ENCODE measurements around the gene TDRD9.

DNA sequence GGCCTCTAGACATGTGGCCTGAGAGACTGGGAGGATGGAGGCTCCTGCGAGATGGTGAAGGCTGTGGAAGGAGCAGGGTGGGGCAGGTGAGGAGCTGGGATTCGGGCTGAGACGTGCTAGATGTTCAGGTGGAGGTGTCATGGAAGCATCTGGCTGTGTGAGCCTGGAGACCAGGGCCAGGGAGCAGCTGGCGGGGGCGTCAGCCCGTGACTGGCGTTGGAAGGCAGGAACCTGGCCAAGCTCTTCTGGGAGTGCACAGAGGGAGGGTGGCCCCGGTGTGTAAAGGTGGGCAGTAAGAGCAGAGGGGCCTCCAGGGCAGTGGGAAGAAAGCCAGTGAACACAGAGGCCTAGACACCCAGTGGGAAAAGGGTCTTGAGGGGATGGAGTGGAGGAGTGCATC is 69.1 kb downstream of the TDRD9 start:
- TF ChIP-seq, protein P1, sequence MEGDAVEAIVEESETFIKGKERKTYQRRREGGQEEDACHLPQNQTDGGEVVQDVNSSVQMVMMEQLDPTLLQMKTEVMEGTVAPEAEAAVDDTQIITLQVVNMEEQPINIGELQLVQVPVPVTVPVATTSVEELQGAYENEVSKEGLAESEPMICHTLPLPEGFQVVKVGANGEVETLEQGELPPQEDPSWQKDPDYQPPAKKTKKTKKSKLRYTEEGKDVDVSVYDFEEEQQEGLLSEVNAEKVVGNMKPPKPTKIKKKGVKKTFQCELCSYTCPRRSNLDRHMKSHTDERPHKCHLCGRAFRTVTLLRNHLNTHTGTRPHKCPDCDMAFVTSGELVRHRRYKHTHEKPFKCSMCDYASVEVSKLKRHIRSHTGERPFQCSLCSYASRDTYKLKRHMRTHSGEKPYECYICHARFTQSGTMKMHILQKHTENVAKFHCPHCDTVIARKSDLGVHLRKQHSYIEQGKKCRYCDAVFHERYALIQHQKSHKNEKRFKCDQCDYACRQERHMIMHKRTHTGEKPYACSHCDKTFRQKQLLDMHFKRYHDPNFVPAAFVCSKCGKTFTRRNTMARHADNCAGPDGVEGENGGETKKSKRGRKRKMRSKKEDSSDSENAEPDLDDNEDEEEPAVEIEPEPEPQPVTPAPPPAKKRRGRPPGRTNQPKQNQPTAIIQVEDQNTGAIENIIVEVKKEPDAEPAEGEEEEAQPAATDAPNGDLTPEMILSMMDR (IDR thresholded peaks at IDR 0.05), result no peak
- no peak for TF ChIP-seq POLR2A (IDR thresholded peaks at IDR 0.05)

Measured in breast epithelium (tissue), 3 donors.